ENCODE data around the gene NSD1.
"Not testable (repeated sequence)": the region's sequence is repeated elsewhere in the genome, so short reads cannot be mapped to it uniquely, and the experiment has no call there.

NSD1 gene

DNA sequence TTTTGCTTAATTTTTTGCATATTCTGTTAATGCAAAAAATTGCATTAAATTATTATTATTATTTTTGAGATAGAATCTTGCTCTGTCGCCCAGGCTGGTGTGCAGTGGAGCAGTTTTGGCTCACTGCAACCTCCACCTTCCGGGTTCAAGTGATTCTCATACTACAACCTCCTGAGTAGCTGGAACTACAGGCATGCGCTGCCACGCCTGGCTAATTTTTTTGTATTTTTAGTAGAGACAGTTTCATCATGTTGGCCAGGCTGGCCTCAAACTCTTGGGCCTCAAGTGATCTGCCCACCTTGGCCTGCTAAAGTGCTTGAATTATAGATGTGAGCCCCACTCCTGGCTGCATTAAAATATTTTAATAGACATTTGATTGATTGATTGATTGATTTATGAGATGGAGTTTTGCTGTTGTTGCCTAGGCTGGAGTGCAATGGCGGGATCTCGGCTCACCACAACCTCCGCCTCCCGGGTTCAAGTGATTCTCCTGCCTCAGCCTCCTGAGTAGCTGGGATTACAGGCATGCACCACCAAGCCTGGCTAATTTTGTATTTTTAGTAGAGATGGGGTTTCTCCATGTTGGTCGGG lies 44.4 kb downstream of the NSD1 start:
- DNase-seq, result not testable (repeated sequence)

DNA sequence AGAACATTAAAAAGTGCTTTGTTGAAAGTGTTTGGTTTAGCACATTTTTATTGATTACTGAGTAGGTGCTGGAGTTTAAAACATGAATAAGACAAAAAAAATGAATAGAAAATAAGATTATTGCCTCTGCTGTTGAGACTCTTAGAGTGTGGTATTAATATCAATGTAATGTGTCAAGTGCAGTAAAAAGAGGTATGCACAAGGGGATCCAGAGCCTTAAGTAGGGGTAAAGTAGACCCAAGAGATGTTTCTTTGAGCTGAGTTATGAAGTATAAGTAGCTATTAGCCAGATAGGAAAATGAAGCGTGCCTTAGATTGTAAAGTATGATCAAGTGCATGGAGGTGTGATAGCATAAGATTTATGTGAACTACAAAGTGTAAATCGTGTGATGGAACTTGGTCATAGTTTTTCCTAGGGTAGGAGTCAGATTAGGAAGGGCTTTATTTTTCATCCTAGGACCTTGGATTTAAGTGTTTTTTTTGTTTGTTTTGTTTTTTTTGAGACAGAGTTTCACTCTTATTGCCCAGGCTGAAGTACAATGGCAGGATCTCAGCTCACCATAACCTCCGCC lies 45.2 kb downstream of the NSD1 start:
- no peak for DNase-seq

DNA sequence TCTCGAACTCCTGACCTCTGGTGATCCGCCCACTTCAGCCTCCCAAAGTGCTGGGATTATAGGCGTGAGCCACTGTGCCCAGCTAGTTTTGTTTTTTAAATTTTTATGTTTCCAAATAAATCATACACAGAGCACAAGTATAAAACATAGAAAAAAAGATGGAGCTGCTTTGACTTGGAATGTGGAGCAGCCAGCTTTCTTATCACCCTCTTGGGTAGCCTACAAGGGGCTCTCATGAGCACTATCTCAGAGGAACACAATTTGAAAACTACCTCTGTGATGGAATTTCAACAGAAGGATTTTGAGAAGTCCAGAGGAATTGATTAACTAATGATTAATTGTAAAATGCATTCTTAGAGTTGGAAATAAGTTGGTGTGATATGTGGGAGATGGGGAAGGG lies 45.9 kb downstream of the NSD1 start:
- DNase-seq, result no peak

- DNase-seq, result no peak
Measured at GRCh38 chr5:177183142-177183541, 49.6 kb downstream of the NSD1 start.

GRCh38 chr5:177183766-177184360 lies 50.3 kb downstream of the NSD1 start:
- peak; percentile 35 for DNase-seq

DNA sequence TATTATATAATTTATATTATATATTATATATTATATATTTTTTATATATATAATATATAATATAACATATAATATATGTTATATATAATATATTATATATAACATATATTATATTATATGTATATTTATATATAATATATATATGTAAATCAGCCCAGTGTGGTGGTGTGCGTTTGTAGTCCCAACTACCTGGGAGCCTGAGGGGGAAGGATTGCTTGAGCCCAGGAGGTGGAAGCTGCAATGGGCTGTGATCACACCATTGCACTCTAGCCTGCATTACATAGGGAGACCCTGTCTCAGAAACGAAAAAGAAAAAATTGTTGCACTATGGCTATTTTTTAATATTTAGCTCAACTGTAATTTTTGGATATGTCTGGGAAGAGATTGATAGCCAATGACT lies 52.4 kb downstream of the NSD1 start:
- DNase-seq, result no peak

DNA sequence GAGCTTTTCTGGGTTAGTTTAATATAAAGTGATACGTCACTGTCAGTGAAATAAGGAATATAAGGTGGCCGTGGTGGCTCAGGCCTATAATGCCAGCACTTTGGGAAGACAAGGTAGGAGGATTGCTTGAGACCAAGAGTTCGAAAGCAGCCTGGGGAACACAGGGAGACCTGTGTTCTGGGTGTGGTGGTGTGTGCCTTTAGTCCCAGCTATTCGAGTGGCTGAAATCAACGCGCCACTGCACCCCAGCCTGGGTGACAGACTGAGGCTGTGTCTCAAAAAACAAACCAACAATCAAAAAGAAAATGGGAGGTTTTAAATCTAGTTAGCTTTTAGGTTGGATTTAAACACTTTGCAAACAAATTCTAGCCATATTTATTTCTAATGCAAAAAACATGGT lies 53.1 kb downstream of the NSD1 start:
- DNase-seq, result no peak

GRCh38 chr5:177188775-177189174 lies 55.2 kb downstream of the NSD1 start:
- DNase-seq, result no peak

GRCh38 chr5:177189416-177189815 lies 55.8 kb downstream of the NSD1 start:
- no peak for DNase-seq

DNA sequence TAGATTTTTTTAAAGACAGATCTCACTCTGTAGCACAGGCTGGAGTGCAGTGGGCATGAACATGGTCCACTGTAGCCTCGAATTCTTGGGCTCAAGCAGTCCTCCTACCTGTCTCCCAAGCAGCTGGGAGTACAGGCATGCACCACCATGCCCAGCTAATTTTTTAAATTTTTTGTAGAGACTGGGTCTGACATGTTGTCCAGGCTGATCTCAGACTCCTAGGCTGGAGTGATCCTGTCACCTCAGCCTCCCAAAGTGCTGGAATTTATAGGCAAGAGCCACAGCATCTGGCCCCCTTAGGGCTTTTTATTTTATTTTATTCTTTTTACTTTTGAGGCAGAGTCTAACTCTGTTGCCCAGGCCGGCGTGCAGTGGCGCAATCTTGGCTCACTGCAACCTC lies 56.4 kb downstream of the NSD1 start:
- DNase-seq, result no peak

DNA sequence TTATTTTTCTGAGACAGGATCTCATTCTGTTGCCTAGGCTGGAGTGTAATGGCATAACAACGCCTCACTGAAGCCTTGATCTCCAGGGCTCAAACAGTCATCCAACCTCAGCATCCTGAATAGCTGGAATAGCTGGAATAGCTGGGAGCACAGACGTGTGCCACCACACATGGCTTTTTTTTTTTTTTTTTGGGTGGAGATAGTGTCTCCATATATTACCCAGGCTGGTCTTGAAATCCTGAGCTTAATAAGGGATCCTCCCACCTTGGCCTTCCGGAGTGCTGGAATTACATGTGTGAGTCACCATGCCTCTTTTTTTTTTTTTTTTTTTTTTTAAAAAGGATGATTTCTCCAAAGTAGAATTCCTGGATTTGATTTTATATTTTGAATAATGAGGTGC lies 60.7 kb downstream of the NSD1 start:
- DNase-seq, result no peak

- DNase-seq, result no peak
Measured at GRCh38 chr5:177195307-177195952, 61.9 kb downstream of the NSD1 start.

DNA sequence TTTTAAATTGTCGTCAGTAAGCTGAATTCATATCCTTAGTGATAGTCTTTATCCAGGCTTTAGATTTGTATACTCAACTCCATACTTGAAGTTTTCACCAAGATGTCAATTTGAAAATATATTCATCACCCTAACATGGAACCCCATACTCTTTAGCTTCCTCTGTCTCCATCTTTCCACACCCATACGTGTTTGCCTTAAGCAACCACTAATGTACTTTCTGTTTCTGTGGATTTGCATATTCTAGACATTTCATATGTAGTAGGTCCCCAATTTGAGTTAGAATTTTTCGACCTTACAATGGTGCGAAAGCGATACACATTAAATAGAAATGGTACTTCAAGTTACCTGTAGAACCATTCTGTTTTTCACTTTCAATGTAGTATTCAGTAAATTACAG lies 65.2 kb downstream of the NSD1 start:
- DNase-seq, result no peak

DNA sequence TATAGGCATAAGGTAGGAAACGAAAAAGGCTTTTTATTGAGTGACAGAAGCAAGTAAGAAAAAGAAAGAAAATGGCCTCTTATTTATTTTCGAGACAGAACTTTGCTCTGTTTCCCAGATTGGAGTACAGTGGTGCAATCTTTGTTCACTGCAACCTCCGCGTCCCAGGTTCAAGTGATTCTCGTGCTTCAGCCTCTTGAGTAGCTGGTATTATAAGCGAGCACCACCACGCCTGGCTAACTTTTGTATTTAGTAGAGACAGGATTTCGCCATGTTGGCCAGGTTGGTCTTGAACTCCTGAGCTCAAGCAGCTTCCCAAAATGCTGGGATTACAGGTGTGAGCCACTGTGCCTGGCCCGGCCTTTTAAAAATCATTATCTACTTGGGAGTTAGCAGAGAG lies 70.7 kb downstream of the NSD1 start:
- DNase-seq, result no peak

DNA sequence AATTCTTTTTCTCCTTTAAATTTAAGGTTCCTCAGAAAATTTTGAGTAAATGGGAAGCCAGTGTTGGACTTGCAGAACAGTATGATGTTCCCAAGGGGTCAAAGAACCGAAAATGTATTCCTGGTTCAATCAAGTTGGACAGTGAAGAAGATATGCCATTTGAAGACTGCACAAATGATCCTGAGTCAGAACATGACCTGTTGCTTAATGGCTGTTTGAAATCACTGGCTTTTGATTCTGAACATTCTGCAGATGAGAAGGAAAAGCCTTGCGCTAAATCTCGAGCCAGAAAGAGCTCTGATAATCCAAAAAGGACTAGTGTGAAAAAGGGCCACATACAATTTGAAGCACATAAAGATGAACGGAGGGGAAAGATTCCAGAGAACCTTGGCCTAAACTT lies 76.0 kb downstream of the NSD1 start:
- DNase-seq, result no peak

DNA sequence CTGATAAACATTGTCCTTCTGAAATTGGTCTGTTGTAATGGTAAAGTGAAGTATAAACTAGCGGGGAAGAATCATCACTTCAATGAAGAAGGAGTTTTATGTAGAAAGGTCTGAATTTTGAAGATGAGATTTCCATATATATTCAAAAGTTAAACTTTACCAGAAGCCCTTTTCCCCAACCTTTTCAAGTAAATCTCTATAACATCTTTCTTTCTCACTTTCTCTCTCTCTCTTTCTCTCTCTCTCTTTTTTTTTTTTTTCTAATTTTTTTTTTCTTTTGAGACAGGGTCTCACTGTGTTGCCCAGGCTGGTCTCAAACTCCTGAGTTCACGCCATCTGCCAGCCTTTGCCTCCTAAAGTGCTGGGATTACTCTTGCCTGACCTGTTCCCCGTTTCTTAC lies 78.7 kb downstream of the NSD1 start:
- no peak for DNase-seq

GRCh38 chr5:177220576-177220975 lies 87.0 kb downstream of the NSD1 start:
- DNase-seq, result peak; percentile 36

DNA sequence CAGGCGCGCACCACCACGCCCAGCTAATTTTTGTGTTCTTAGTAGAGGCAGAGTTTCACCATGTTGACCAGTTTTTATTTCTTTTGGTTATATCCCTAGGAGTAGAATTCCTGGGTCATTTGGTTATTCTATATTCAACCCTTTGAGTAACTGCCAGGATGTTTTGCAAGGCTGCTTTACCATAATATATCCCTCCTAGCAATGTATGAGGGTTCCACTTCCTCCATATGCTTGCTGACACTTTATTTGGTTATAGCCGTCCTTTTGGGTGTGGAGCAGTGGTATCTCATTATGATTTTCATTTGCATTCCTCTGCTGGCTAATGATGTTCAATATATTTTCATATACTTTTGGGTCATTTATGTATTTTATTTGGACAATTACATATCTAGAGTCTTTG lies 88.7 kb downstream of the NSD1 start:
- DNase-seq, result peak; percentile 89

DNA sequence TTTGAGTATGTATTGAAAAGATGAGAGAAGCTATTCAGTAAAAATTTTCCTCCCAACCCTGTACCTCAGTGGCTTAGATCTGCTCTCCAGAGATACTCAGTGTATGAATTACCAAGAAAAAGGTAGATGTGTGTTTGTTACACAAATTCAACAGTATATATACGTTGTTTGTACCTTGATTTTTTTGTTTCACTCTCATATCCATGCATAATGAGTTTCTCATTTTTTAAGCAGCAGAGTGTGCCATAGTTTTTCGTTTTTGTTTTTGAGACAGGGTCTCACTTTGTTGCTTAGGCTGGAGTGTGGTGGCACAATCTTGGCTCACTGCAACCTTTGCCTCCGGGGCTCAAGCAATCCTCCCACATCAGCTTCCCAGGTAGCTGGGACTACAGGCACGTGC lies 92.2 kb downstream of the NSD1 start:
- no peak for DNase-seq

DNA sequence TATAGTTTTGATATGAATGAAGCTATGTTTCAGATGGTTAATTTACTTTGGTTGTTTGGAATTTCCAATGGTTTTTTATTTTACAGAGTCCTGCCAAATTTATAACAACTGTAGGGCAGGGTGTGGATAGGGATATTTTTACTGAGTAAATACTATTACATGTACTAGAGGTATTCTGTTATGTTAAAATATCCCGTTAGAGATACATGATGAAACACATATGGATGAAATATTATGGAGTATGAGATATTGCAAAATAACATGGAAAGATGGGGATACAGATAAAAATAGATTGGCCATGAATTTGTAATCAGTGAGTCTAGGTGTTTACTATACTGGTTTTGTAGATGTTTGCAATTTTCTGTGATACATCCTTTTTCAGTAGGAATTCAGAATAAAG lies 93.3 kb downstream of the NSD1 start:
- no peak for DNase-seq

DNA sequence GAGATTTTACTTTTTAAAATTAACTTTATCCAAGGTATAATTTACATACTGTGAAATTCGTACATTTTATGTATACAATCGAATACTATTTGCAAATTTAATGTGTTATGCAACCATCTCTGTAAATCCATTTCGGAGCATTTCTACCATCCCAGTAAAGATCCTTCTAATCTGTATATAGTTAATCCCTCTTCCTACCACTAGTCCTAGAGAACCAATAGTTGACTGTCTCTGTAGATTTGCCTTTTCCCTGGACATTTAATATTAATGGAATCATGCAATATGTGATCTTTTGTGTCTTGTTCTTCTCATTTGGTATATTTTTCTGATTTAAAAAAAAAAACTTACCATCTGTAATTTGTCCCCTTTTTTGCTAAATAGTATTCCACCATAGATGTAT lies 95.2 kb downstream of the NSD1 start:
- no peak for DNase-seq

- peak; percentile 27 for DNase-seq
Measured at GRCh38 chr5:177230660-177231059, 97.1 kb downstream of the NSD1 start.

- DNase-seq, result no peak
Measured at GRCh38 chr5:177231479-177232250, 98.1 kb downstream of the NSD1 start.

DNA sequence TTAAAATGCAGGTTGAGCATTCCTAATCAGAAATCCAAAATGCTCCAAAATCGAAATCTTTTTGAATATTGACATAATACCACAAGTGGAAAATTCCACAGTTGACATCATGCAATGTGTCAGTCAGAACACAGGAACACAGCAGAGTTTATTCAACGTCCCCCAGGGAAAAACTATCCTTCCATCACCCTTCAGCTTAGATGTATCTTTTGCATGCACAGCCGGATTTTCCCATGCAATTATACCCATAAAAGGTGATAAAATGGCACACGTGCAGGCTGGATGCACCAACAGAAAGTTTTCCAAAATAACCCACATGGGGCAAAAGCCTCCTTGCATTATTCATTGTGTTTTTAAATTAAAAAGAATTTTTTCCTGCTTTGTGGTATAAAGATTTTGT lies 98.8 kb downstream of the NSD1 start:
- no peak for DNase-seq

Measured in MV-4-11 (cell line).